CD4-positive, CD25-positive, alpha-beta regulatory T cell (primary cell): ENCODE results near the gene NAA16. TPM values are rescaled to one million over a fixed set of nuclear protein-coding genes. Genes with fewer than 3 reads are reported as not detected.

Experiments used
- ATAC-seq, 2 donors: fragments of 150-1000 bp; cut with Tn5 transposase; one replicate each; pipeline ENCODE4 v1.10.0; 2021; ENCODE audit warnings: low read depth in 2 of 2, moderate number of reproducible peaks in 2 of 2, moderate library complexity in 1 of 2
- DNase-seq, 3 donors: peaks; one replicate each; pipeline versions ENCODE4 v3.0.0 to v3.0.0-alpha.2; 2012 to 2022; ENCODE audit warnings: mixed read lengths in 1 of 3
- H3K27ac ChIP-seq: one replicate; pipeline ENCODE4 v1.7.0; 2013; ENCODE audit warnings: mild to moderate bottlenecking, low read length; ENCODE audit not compliant: insufficient read depth, poor library complexity, severe bottlenecking
- H3K27me3 ChIP-seq: one replicate; pipeline ENCODE4 v1.7.0; 2013; ENCODE audit warnings: low read length; ENCODE audit not compliant: control insufficient read depth, insufficient read depth
- H3K36me3 ChIP-seq: one replicate; pipeline ENCODE4 v1.7.0; 2013; ENCODE audit warnings: mild to moderate bottlenecking, low read length, moderate library complexity; ENCODE audit not compliant: control insufficient read depth, insufficient read depth
- H3K4me1 ChIP-seq: 2 replicates; pipeline ENCODE4 v1.7.0; 2013; ENCODE audit warnings: mild to moderate bottlenecking, low read length; ENCODE audit not compliant: insufficient read depth, control insufficient read depth, poor library complexity, severe bottlenecking
- H3K4me3 ChIP-seq: one replicate; pipeline ENCODE4 v1.7.0; 2013; ENCODE audit warnings: low read depth, mild to moderate bottlenecking, low read length, moderate library complexity
- H3K9me3 ChIP-seq, 2 experiments: 1 replicate in 1 of 2; 2 replicates in 1 of 2; pipeline ENCODE4 v1.7.0; 2013; ENCODE audit warnings: low read length in 2 of 2, mild to moderate bottlenecking in 1 of 2, moderate library complexity in 1 of 2; ENCODE audit not compliant: control insufficient read depth in 2 of 2
- H3K27ac Mint-ChIP-seq, 3 donors: one replicate each; pipeline ENCODE4 v1.8.0; 2020 to 2022; ENCODE audit warnings: mild to moderate bottlenecking in 3 of 3, mixed read lengths in 3 of 3, moderate library complexity in 2 of 3
- H3K27me3 Mint-ChIP-seq: one replicate; pipeline ENCODE4 v1.8.0; 2022; ENCODE audit warnings: mild to moderate bottlenecking, mixed read lengths
- H3K36me3 Mint-ChIP-seq: one replicate; pipeline ENCODE4 v1.8.0; 2020; ENCODE audit warnings: mixed read lengths
- H3K4me1 Mint-ChIP-seq, 4 donors: one replicate each; pipeline ENCODE4 v1.8.0; 2020 to 2022; ENCODE audit warnings: mixed read lengths in 4 of 4, mild to moderate bottlenecking in 1 of 4
- H3K4me3 Mint-ChIP-seq, 4 donors: one replicate each; pipeline ENCODE4 v1.8.0; 2020 to 2022; ENCODE audit warnings: mild to moderate bottlenecking in 4 of 4, mixed read lengths in 4 of 4, moderate library complexity in 3 of 4
- H3K9me3 Mint-ChIP-seq, 7 donors: one replicate each; pipeline ENCODE4 v1.8.0; 2020 to 2022; ENCODE audit warnings: mixed read lengths in 7 of 7, mild to moderate bottlenecking in 3 of 7, moderate library complexity in 2 of 7
- polyA plus RNA-seq, 4 donors: library from polyadenylated mRNA; unstranded; fragments of 300-500 nt; fragmentation: Illumina TruSeq; gene quantifications; one replicate each; pipeline ENCODE4 v1.2.3, GENCODE V29; 2021
- total RNA-seq: library from RNA; stranded (reverse); gene quantifications from one replicate; pipeline ENCODE4 v1.2.3, GENCODE V29; 2022

The NAA16 gene
- total and polyA plus RNA-seq, 5 donors from 2014 or later, result 9.4 to 65.8 (median 15.3) TPM

GRCh38 chr13:41365631-41366030, 54.6 kb downstream of the NAA16 start:
- Mint-ChIP-seq H3K4me1 (peaks cover 24 to 46% (median 37%) of the 10 kb centered on the region in 4 donors), H3K27me3 (no peaks in the 10 kb centered on the region), H3K36me3 (peaks cover 65% of the 10 kb centered on the region), H3K27ac (no peak overlapping the region), H3K4me3 (no peak overlapping the region), H3K9me3 (peaks cover 0 to 2% (median 0%) of the 10 kb centered on the region in 7 donors)
- Histone ChIP-seq H3K27ac (no peak overlapping the region), H3K4me1 (no peaks in the 10 kb centered on the region), H3K9me3 (no peaks in the 10 kb centered on the region), H3K36me3 (peaks cover 80% of the 10 kb centered on the region), H3K27me3 (no peaks in the 10 kb centered on the region), H3K4me3 (no peak overlapping the region)
- DNase-seq (no peak), ATAC-seq (no peak)

DNA sequence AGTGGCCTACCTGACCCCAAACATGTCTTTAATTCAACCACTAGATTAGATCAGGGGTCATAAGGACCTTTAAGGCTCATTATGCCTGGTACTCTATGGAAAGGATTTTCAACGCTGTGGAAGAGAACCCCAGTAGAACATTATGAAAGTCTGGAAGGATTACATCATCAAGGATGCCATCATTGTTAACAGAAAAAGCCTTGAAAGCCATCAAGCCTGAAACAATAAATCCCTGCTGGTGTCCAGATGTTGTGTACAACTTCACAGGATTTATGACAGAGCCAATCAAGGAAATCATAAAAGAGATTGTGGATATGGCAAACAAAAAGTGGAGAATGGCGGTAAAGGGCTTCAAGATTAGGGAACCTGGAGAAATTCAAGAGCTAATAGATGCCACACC, 59.7 kb downstream of the NAA16 start:
- H3K4me3 ChIP-seq, result no peak overlapping the region
- H3K4me3 Mint-ChIP-seq, result no peak overlapping the region
- H3K27ac ChIP-seq, result no peak overlapping the region
- H3K9me3 Mint-ChIP-seq, result peaks cover 0 to 2% (median 0%) of the 10 kb centered on the region in 7 donors
- no peaks in the 10 kb centered on the region for H3K27me3 ChIP-seq
- DNase-seq (no peak), ATAC-seq (no peak)
- peaks cover 12 to 39% (median 27%) of the 10 kb centered on the region in 4 donors for H3K4me1 Mint-ChIP-seq
- H3K4me1 ChIP-seq, result no peaks in the 10 kb centered on the region
- H3K27me3 Mint-ChIP-seq, result no peaks in the 10 kb centered on the region
- H3K9me3 ChIP-seq, result no peaks in the 10 kb centered on the region
- peak overlapping the region in 2 of 3 donors; percentile 15 to 64 for H3K27ac Mint-ChIP-seq
- H3K36me3 ChIP-seq, result peaks cover 75% of the 10 kb centered on the region
- H3K36me3 Mint-ChIP-seq, result peaks cover 66% of the 10 kb centered on the region

GRCh38 chr13:41377446-41377845, 66.4 kb downstream of the NAA16 start:
- ATAC-seq (no peak), DNase-seq (no peak)
- Histone ChIP-seq H3K9me3 (no peaks in the 10 kb centered on the region), H3K36me3 (peaks cover 39% of the 10 kb centered on the region), H3K4me3 (no peak overlapping the region), H3K27me3 (no peaks in the 10 kb centered on the region), H3K27ac (no peak overlapping the region), H3K4me1 (no peaks in the 10 kb centered on the region)
- Mint-ChIP-seq H3K36me3 (peaks cover 34% of the 10 kb centered on the region), H3K4me1 (peaks cover 9 to 20% (median 14%) of the 10 kb centered on the region in 4 donors), H3K4me3 (no peak overlapping the region), H3K9me3 (no peaks in the 10 kb centered on the region), H3K27ac (no peak overlapping the region), H3K27me3 (no peaks in the 10 kb centered on the region)

DNA sequence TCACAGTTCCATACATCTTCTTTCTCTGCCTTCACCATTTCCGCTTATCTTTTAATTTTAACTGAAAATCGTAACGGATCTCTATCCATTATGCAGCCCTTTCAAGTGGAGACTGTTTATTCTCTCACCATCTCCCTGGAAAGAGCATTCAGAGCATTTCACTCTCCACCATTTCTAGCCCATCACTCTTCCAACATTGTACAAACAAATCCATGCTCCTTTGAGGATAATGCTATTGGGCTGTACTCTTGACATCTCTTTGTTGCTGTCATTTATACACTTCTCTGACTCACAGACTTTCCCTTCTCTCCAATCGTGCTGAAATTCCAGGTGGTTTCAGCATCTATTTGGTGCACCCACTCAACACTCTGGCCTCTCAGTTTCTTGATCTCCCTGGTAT, 71.4 kb downstream of the NAA16 start:
- ATAC-seq, result no peak
- no peaks in the 10 kb centered on the region for H3K27me3 ChIP-seq
- no peak overlapping the region for H3K27ac ChIP-seq
- H3K36me3 Mint-ChIP-seq, result no peaks in the 10 kb centered on the region
- H3K27me3 Mint-ChIP-seq, result peaks cover 11% of the 10 kb centered on the region
- peaks cover 0 to 25% (median 7%) of the 10 kb centered on the region in 4 donors for H3K4me1 Mint-ChIP-seq
- H3K4me3 ChIP-seq, result no peak overlapping the region
- H3K9me3 Mint-ChIP-seq, result no peaks in the 10 kb centered on the region
- no peaks in the 10 kb centered on the region for H3K9me3 ChIP-seq
- peaks cover under 1% of the 10 kb centered on the region for H3K36me3 ChIP-seq
- no peak overlapping the region for H3K4me3 Mint-ChIP-seq
- DNase-seq, result no peak
- no peaks in the 10 kb centered on the region for H3K4me1 ChIP-seq
- peak overlapping the region in 2 of 3 donors; percentile 2 to 11 for H3K27ac Mint-ChIP-seq

DNA sequence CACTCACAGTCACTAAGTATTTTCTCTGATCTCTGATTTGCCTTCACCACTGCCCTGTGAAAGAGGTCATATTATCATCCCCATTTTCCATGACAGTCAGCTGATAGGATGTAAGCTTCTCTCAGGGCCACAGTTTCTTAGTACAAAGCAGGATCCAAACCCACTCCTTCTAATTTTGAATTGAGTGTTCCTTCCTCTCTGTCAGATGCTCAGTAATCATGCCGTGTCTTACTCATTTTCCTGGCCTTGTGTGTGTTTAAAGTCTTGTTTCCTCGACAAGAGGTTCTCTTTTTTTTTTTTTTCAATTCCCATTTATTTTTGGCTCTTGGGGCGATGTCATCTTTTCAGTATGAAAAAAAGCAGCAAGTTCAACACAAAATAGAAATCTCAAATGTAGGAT, 72.3 kb downstream of the NAA16 start:
- peaks cover 0 to 25% (median 7%) of the 10 kb centered on the region in 4 donors for H3K4me1 Mint-ChIP-seq
- Histone ChIP-seq H3K27me3 (no peaks in the 10 kb centered on the region), H3K9me3 (no peaks in the 10 kb centered on the region), H3K36me3 (no peaks in the 10 kb centered on the region), H3K4me3 (no peak overlapping the region), H3K27ac (no peak overlapping the region), H3K4me1 (no peaks in the 10 kb centered on the region)
- DNase-seq, result no peak
- H3K9me3 Mint-ChIP-seq, result no peaks in the 10 kb centered on the region
- no peaks in the 10 kb centered on the region for H3K36me3 Mint-ChIP-seq
- ATAC-seq, result no peak
- H3K4me3 Mint-ChIP-seq, result no peak overlapping the region
- H3K27ac Mint-ChIP-seq, result peak overlapping the region in 1 of 3 donors; percentile 52
- H3K27me3 Mint-ChIP-seq, result peaks cover 11% of the 10 kb centered on the region

DNA sequence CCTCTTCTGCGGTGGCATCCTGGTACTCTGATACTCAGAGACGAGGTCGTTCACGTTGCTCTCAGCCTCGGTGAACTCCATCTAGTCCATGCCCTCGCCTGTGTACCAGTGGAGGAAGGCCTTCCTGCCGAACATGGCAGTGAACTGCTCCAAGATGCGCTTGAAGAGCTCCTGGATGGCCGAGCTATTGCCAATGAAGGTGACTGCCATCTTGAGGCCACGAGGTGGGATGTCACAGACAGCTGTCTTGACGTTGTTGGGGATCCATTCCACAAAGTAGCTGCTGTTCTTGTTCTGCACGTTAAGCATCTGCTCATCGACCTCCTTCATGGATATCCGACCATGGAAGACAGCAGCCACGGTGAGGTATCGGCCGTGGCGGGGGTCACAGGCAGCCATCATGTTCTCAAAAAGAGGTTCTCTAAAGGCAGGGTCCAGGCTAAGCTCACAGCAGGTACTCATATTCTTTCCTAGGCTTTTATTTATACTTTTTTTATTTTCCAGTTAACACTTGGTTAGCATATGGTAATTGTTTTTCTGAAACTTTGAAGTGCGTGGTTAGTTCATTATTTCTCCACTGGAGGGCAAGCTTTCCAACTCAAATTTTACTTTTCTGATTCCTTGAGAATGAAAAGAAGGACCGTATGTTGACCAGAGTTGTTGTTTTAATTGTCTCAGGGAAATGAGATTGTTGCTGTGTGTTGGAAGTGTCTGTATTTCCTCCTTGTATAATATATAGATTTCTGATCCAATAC, 73.9 kb downstream of the NAA16 start:
- Histone ChIP-seq H3K27me3 (no peaks in the 10 kb centered on the region), H3K4me3 (no peak overlapping the region), H3K9me3 (no peaks in the 10 kb centered on the region), H3K4me1 (no peaks in the 10 kb centered on the region), H3K27ac (no peak overlapping the region), H3K36me3 (no peaks in the 10 kb centered on the region)
- Mint-ChIP-seq H3K36me3 (no peaks in the 10 kb centered on the region), H3K4me1 (peaks cover 0 to 26% (median 7%) of the 10 kb centered on the region in 4 donors), H3K9me3 (no peaks in the 10 kb centered on the region), H3K27ac (peak overlapping the region in 1 of 3 donors; percentile 59), H3K27me3 (peaks cover 16% of the 10 kb centered on the region), H3K4me3 (peak overlapping the region in 1 of 4 donors; percentile 21)
- ATAC-seq (no peak), DNase-seq (peak in 1 of 3 donors; percentile 24)

GRCh38 chr13:41386211-41386610, 75.1 kb downstream of the NAA16 start:
- no peak overlapping the region for H3K4me3 ChIP-seq
- Mint-ChIP-seq H3K4me3 (no peak overlapping the region), H3K36me3 (no peaks in the 10 kb centered on the region), H3K9me3 (no peaks in the 10 kb centered on the region), H3K27ac (peak overlapping the region in 1 of 3 donors; percentile 59), H3K27me3 (peaks cover 16% of the 10 kb centered on the region), H3K4me1 (peaks cover 0 to 15% (median 6%) of the 10 kb centered on the region in 4 donors)
- H3K36me3 ChIP-seq, result no peaks in the 10 kb centered on the region
- no peaks in the 10 kb centered on the region for H3K9me3 ChIP-seq
- no peak overlapping the region for H3K27ac ChIP-seq
- H3K4me1 ChIP-seq, result no peaks in the 10 kb centered on the region
- H3K27me3 ChIP-seq, result no peaks in the 10 kb centered on the region
- ATAC-seq (no peak), DNase-seq (no peak)

GRCh38 chr13:41387576-41387975, 76.5 kb downstream of the NAA16 start:
- ATAC-seq, result no peak
- Mint-ChIP-seq H3K27ac (peak overlapping the region in 1 of 3 donors; percentile 65), H3K4me3 (no peak overlapping the region), H3K36me3 (no peaks in the 10 kb centered on the region), H3K27me3 (peaks cover 16% of the 10 kb centered on the region), H3K9me3 (no peaks in the 10 kb centered on the region), H3K4me1 (peaks cover 0 to 15% (median 3%) of the 10 kb centered on the region in 4 donors)
- H3K4me1 ChIP-seq, result no peaks in the 10 kb centered on the region
- no peaks in the 10 kb centered on the region for H3K36me3 ChIP-seq
- no peaks in the 10 kb centered on the region for H3K9me3 ChIP-seq
- no peak for DNase-seq
- no peak overlapping the region for H3K4me3 ChIP-seq
- H3K27ac ChIP-seq, result no peak overlapping the region
- no peaks in the 10 kb centered on the region for H3K27me3 ChIP-seq
